Measurements from ENCODE around the gene ATPAF1.

The ATPAF1 gene

GRCh38 chr1:46587069-46587468 lies 81.1 kb downstream of the ATPAF1 start:
- no peak for DNase-seq (ENCODE audit: low read depth)

DNA sequence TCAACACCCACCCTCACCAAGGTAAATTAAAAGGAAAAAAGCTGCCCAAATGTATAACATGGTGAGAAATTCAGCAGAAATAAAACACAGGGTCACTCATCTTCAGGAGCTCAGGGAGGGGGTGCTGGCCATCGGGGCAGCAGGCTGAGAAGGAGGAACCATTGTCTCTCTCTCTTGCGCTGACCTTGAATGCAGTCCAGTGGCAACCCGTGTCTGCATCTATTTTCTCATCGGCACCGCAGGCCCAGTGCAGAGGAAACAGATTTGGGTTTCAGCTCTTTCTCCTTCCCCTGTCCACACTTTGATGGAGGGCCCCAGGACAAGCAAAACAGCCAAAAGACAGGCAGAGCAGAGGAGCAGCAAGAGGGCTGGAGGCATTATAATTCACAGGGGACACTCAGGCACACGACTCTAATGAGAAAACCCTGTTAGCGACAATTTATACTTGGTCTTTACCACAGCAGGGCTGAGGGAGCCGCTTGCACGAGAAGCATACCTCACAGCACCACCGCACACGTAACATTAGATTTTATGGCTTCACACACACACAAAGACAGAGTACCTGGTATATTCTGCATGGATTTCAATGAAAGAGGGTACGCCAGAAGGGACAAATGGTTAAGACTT lies 82.7 kb downstream of the ATPAF1 start:
- no peak for DNase-seq (ENCODE audit: low read depth)

GRCh38 chr1:46583494-46583893 lies 84.7 kb downstream of the ATPAF1 start:
- no peak for DNase-seq (ENCODE audit: low read depth)

DNA sequence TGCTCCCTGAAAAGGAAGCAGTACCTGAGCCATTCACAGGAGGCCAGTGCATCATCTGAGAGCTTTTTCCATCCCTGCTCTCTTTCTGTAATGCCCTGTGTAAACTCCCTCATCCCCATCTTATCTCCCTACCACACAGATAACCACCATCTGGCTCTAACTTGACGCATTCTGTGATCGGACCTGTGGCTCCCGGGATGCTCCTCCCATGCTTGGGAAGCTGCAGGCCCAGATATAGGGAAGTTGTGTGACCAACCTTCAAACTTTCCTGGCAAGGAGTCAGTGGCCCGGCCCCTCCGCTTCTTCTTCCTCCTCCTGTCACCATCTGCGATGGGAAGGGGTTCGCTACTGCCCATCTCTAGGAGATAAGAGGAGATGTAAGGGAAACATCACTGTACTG lies 85.2 kb downstream of the ATPAF1 start:
- no peak for DNase-seq (ENCODE audit: low read depth)
